ENCODE results near the gene ZNF660.
"Not testable (repeated sequence)": the region's sequence is repeated elsewhere in the genome, so short reads cannot be mapped to it uniquely, and the experiment has no call there.

The ZNF660 gene

DNA sequence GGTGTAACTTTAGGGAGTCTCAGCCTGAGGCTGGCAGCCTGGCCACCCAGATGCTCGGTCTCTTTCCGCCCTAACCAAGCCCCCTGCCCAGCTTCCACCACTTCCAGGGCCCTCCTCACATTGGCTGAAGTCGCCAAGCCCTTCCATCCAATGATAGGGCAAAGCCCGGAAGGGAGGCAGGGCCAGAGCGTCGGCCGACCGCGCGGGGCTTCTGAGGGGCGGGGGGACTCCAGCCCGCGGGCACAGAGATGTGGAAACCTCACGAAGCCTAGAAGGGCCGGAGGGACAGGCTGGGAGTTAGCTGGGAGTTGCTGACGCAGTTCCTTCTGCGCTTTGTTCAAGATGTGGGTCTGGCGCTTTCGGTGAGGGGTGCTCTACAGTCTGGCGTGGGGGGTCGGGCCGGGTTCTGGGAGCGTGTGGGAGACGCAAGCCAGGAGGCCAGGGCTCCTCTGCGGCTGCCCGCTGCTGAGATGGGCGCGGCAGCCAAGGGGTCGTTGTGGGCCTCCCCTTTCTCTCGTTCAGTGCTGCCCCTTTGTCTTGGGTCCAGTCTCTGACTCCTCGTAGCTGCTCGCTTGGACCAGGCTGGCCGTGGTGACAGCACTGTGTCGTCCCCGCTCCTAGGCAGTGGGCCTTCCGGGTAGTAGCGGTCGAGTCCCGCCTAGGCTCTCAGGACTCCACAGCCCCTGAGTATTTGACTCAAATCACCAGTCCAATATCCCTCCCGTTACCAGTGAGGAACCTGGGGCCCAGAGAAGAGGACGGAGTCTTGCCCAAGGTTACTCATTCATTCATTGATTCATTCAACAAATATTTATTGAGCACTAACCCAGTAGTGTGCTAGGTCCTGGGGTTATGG is at the start of gene ZNF660:
Gene ZNF660, plus strand, starts transcription at position 319 of the 856 bp plus-strand sequence. CDS start 9,230 bp downstream, outside the sequence.
- in situ Hi-C loops (cut with MboI; ENCODE audit: low sequenced_read_pairs) = no loop called here

DNA sequence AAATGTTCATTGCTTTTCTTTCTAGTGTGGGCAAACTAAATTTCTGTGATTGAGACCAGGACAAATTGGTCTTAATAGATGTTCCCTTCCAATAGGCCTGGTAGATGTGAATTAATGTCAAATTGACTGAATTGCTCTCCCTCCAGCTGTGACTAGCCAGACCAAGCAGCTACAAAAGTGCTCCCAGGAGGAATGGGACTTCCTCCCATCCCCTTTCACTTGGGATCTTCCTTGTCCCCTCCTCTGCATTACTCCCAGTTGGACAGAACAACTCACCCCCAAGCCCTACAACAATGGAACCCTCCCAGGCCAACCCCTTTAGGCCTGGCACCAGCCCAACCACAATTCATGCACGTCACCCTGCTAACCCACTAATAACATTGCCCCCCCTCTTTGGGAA is 49.4 kb upstream of the ZNF660 start:
- in situ Hi-C loops (cut with MboI; ENCODE audit: low sequenced_read_pairs) = no loop called here

DNA sequence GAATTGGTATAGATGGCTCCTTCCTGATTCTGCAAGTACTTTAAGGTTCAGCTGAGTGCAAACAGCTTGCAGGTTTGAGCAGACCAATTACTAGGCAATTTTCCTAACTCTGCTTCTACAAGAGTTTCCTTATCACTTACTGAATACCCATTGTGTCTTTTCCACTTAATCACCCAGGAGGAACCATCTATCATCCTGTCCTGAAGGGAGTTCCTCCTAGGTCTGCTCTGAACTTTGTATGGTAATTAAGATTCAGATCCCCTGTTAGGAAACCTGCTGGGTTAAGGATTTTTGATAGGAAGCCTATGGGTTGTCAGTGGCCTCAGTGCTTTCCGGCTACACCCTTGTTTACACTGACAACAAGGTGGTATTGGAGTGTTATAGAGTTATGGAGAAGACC is 40.0 kb upstream of the ZNF660 start:
- in situ Hi-C loops (cut with MboI; ENCODE audit: low sequenced_read_pairs) = not testable (repeated sequence)

DNA sequence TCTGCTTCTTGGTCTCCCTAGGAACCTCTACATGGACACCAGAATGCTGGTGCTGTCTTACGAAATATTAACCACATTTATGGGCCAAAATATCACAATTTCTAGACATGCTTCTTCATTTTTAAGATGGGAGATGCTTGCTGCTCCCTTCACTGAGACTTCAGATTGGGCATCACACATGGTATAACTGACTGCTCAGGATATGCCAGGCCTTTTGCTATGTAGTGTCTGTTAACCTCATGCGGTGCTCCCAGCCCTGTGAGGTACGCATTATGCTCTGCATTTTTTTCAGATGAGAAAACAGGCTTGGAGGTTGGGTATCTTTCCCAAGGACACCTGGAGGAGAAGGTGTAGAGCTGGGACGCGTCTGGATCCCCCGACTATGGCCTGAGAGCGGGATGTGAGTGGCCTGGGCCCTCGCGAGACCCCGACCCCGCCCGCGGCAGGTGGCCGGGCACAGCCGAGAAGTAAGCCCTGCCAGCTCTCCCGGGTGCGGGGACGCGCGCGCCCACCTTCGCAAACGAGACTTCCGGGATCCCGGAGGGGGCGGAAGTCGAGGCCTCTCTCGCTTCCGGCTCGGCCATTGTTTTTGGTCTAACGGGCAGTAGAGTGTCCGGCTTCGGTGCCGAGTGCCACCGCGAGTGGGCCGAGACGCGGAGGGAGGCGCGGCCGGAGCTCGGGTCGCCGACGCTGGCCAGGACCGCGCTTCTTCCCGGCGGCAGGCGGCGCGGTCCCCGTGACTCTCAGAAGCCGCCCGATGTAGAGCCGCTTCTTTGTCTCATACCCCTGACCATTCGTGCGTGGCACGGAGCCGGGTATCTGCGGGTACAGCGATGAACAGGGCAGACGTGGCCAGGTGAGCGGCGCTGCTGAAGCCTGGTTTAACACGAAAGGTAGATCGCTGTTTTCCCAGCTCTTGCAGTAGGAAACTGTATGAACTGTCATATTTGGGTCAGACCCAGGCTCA is 29.9 kb upstream of the ZNF660 start, which contains the start of gene ZKSCAN7:
Gene ZKSCAN7, plus strand, starts transcription at position 568 of the 967 bp plus-strand sequence. CDS start 1,855 bp downstream, outside the sequence.
- in situ Hi-C loops (cut with MboI; ENCODE audit: low sequenced_read_pairs) = no loop called here

DNA sequence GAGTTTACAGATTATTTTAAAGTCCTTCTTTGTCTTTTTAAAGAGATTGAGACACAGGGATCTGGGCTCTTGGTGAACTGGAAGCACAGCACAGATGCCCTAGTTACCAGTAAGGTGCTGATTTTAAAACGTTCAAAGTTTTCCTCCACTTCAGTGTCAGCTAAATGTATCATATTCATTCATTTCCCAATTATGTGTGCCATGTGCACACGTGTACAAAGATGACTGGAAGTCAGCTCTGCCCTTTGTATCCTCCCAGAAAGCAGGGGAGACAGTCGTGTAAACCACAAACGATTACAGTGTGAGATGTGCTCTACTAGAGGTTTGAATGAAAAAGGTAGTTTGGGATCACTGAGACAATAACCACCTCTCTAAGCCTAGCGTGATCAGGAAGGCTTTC is 29.0 kb upstream of the ZNF660 start:
- in situ Hi-C loops (cut with MboI; ENCODE audit: low sequenced_read_pairs) = no loop called here

DNA sequence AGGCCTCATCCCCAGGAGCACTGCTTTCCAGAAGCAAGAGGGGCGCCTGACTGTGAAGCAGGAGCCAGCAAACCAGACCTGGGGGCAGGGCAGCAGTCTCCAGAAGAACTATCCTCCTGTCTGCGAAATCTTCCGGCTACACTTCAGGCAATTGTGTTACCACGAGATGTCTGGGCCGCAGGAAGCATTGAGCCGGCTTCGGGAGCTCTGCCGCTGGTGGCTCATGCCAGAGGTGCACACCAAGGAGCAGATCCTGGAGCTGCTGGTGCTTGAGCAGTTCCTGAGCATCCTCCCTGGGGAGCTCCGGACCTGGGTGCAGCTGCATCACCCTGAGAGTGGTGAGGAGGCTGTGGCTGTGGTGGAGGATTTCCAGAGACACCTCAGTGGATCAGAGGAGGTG is 27.7 kb upstream of the ZNF660 start:
- in situ Hi-C loops (cut with MboI; ENCODE audit: low sequenced_read_pairs) = no loop called here

- in situ Hi-C loops (cut with MboI; ENCODE audit: low sequenced_read_pairs) = no loop called here
Observed at GRCh38 chr3:44561076-44561475, 23.7 kb upstream of the ZNF660 start.

GRCh38 chr3:44562147-44562546 is 22.6 kb upstream of the ZNF660 start:
- in situ Hi-C loops (cut with MboI; ENCODE audit: low sequenced_read_pairs) = no loop called here

- in situ Hi-C loops (cut with MboI; ENCODE audit: low sequenced_read_pairs) = no loop called here
Observed at GRCh38 chr3:44568561-44568960, 16.2 kb upstream of the ZNF660 start.

GRCh38 chr3:44571024-44571423 is 13.7 kb upstream of the ZNF660 start:
- in situ Hi-C loops (cut with MboI; ENCODE audit: low sequenced_read_pairs) = no loop called here

DNA sequence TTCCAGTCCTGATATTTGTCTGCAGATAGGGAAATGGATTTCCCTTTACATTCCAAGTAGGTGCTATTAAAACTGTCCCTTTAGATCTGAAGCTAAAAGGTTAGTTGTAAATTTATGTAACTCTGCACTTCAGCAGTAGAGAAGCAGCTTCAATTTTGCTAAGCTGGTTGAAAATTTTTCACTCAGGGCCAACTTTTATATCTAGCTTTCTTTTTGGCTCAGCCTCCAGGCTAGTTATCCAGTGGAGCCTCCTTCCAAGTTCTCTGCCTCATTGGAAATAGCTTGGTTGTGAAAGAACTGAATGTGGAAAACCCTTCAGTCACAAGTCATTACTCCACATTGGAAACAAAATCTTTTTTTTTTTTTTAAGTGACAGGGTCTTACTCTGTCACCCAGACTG is 8.2 kb upstream of the ZNF660 start:
- in situ Hi-C loops (cut with MboI; ENCODE audit: low sequenced_read_pairs) = no loop called here

DNA sequence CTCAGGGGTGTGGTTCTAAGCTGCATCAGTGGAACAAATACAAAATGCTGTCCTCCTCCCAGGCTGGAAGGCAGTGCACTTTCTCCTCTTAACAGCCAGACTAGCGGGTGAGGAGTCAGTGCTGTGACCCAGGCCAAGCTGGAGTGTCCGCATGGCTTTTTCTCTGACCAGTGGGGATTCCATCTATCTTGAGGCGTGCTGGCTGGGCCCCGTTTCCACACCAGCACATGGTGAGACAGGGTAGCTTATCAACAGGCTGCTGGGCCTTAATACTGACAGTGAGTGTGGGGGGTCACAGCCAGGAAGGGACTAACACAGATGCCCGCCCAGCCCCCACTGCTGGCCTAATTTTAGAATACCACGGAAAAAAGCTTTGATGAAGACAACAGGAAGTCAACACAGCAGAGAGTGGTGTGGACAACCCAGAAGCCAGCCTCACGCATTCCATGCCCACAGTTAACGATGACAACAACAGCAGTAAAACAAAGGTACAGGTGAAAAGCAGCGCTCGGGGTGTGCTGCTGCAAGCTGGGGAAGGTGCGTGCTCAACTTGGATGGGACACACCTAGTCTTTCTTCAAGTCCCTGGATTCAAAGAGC is 7.3 kb upstream of the ZNF660 start:
- in situ Hi-C loops (cut with MboI; ENCODE audit: low sequenced_read_pairs) = not testable (repeated sequence)

DNA sequence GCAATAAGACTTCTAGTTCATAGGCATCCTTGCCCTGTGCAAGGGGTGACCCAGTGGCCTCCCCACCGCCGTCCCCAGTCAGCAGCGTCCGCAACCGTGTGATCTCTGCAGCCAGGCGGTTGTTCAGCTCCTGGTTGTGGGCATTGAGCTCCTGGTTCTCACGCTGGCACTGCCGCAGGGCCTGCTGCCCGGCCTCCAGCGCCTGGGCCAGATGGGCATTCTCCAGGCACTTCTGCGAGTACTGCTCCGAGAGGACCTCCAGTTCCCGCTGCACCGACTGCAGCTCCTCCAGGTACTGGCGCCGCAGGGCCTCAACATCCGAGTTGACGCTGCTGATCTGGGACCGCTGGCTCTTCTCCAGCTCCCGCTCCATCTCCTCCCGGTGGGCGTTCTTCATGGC is 6.4 kb upstream of the ZNF660 start:
- in situ Hi-C loops (cut with MboI; ENCODE audit: low sequenced_read_pairs) = not testable (repeated sequence)

DNA sequence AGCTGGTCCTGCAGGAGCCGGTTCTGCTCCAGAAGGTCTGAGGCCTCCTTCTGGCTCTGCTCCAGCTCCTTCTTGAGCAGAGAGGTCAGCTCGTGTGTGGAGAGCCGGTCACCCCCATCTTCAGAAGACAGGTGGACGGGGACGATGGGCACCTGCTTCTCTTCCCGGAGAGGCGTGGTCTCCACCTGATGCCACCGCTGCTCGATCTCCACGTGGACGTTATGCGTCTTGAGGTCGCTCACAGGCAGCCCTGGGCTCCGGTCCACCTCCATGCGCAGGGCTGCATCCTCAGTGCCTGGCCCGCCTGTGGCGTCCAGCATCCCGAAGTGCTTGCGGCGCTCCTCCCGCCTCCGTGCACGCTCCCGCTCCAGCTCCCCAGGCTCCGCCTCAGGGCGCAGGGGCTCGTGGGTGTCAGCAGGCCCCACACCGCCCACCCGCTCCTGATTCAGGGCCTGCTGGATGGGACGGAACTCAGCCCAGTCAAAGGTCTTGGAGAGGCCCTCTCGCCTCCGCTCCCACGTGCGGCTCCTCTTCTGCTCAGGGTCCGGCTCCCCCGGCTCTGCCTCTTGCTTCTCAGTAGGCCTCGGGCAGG is 5.7 kb upstream of the ZNF660 start:
- in situ Hi-C loops (cut with MboI; ENCODE audit: low sequenced_read_pairs) = not testable (repeated sequence)

DNA sequence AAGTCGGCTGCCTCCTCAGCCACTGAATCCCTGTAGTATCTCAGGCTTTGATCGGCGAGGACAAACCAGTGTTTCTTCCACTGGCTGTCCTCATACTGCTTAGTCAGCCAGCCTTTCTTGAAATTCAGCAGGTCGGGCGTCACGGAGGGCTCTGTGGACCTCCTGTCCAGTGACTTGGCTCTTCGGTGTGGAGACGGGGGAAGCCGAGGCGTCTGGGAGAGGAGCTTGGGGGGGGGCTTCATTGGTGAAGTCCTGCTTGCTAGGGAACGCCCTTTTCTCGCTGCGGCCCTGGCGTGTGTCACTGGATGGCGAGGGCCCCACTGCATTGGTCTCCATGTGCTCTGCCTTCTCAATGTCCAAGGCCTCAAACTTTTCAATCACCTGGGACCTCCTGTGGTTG is 5.0 kb upstream of the ZNF660 start:
- in situ Hi-C loops (cut with MboI; ENCODE audit: low sequenced_read_pairs) = not testable (repeated sequence)

- in situ Hi-C loops (cut with MboI; ENCODE audit: low sequenced_read_pairs) = not testable (repeated sequence)
Observed at GRCh38 chr3:44580971-44581370, 3.8 kb upstream of the ZNF660 start.

DNA sequence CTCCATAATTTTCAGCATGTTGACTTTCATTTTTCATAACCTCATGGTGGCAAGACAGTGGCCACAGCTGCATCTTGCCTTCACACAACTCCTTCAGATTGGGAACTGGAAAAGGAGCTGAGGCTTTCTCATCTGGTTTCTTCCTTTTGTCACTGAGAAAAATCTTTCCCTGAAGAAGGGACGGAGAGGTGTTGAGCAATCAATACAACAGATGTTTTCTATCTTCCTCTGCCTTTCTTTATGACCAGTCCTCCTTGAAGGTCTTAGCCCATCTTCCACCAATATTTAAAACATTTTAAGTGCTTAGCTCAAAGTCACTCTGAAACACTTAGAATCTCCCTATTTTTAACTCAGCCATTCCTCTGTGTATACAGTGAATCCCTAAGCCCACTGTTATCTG is 11.9 kb downstream of the ZNF660 start:
- in situ Hi-C loops (cut with MboI; ENCODE audit: low sequenced_read_pairs) = no loop called here

DNA sequence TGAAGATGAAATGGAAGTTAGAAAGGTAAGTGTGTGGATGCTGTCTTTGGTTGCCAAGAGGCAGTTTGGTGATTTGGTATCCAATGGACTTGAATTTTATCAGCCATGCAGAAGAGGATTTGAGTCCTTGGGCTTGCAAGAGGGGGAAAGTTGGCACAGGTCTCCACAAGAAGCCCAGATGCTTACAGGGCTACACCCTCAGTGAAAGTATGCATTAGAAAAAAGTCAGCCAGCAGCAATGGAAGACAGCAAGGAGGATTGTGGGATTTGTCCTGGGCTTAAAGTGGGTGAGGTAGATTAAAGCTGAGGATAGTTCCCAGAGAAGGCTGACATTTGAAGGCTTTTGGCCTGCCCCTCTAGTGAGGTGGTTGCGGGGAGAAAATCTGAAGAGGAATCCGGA is 17.0 kb downstream of the ZNF660 start:
- in situ Hi-C loops (cut with MboI; ENCODE audit: low sequenced_read_pairs) = no loop called here

- in situ Hi-C loops (cut with MboI; ENCODE audit: low sequenced_read_pairs) = no loop called here
Observed at GRCh38 chr3:44612678-44613077, 27.9 kb downstream of the ZNF660 start.

- in situ Hi-C loops (cut with MboI; ENCODE audit: low sequenced_read_pairs) = no loop called here
Observed at GRCh38 chr3:44624749-44625480, 40.2 kb downstream of the ZNF660 start, which contains the start of gene ZNF197. TSS of gene ZNF197 (plus strand) at chr3:44625036. CDS start at chr3:44629155, 4,119 bp downstream.

Data from HL-60/S4 (cell line).